Stimulated activated CD4-positive, alpha-beta T cell treated with anti-CD3 and anti-CD28 coated beads, Interleukin-4, amount 100 ng/mL, for 48 hours (primary cell): ENCODE results near the gene MTHFD1L.

ENCODE experiments used
- DNase-seq, 2 donors: peaks; one replicate each; pipeline ENCODE4 v3.0.0-alpha.2; 2020; ENCODE audit warnings: low read depth in 2 of 2

MTHFD1L gene

GRCh38 chr6:150987855-150988464 is 122.5 kb downstream of the MTHFD1L start:
- no peak for DNase-seq

GRCh38 chr6:150991487-150991886 is 126.0 kb downstream of the MTHFD1L start:
- DNase-seq: no peak

GRCh38 chr6:150992262-150992661 is 126.8 kb downstream of the MTHFD1L start:
- DNase-seq: no peak

- DNase-seq: no peak
Measured at GRCh38 chr6:150992703-150993102, 127.2 kb downstream of the MTHFD1L start.

GRCh38 chr6:150993253-150993652 is 127.8 kb downstream of the MTHFD1L start:
- DNase-seq: no peak

- DNase-seq: no peak
Measured at GRCh38 chr6:150994026-150994425, 128.5 kb downstream of the MTHFD1L start.

GRCh38 chr6:150996968-150997367 is 131.5 kb downstream of the MTHFD1L start:
- no peak for DNase-seq

- no peak for DNase-seq
Measured at GRCh38 chr6:150999107-150999506, 133.6 kb downstream of the MTHFD1L start.

GRCh38 chr6:150999576-150999975 is 134.1 kb downstream of the MTHFD1L start:
- DNase-seq: no peak

- DNase-seq: no peak
Measured at GRCh38 chr6:151001387-151002056, 136.0 kb downstream of the MTHFD1L start.

GRCh38 chr6:151002057-151002450 is 136.6 kb downstream of the MTHFD1L start:
- DNase-seq: no peak

- no peak for DNase-seq
Measured at GRCh38 chr6:151002491-151002935, 137.0 kb downstream of the MTHFD1L start.

GRCh38 chr6:151004383-151005024 is 139.0 kb downstream of the MTHFD1L start:
- DNase-seq: no peak

GRCh38 chr6:151005164-151005563 is 139.7 kb downstream of the MTHFD1L start:
- no peak for DNase-seq

- no peak for DNase-seq
Measured at GRCh38 chr6:151005896-151006632, 140.6 kb downstream of the MTHFD1L start.

- DNase-seq: no peak
Measured at GRCh38 chr6:151007076-151007475, 141.6 kb downstream of the MTHFD1L start.

GRCh38 chr6:151007922-151008321 is 142.4 kb downstream of the MTHFD1L start:
- no peak for DNase-seq

- DNase-seq: no peak
Measured at GRCh38 chr6:151008425-151008824, 142.9 kb downstream of the MTHFD1L start.

- DNase-seq: no peak
Measured at GRCh38 chr6:151009576-151009975, 144.1 kb downstream of the MTHFD1L start.

GRCh38 chr6:151010071-151010470 is 144.6 kb downstream of the MTHFD1L start:
- no peak for DNase-seq

- DNase-seq: no peak
Measured at GRCh38 chr6:151012321-151013294, 147.1 kb downstream of the MTHFD1L start.
